Right atrium auricular region (tissue), 2 donors: Measurements from ENCODE around the gene CD300A. TPM values are rescaled to one million over a fixed set of nuclear protein-coding genes. Genes with fewer than 3 reads are reported as not detected.
"Not testable (repeated sequence)": the region's sequence is repeated elsewhere in the genome, so short reads cannot be mapped to it uniquely, and the experiment has no call there.

Experiments used
- DNase-seq: peaks from one replicate; pipeline ENCODE4 v3.0.0-alpha.2; 2019; ENCODE audit warnings: low spot score
- H3K27ac ChIP-seq, 2 donors: fragments of 200-600 bp; sonication (generic); 1 replicate in 1 of 2; 2 replicates in 1 of 2; pipeline ENCODE4 v1.5.1; 2016 to 2019
- H3K27me3 ChIP-seq, 2 donors: fragments of 200-600 bp; sonication (generic); one replicate each; pipeline versions ENCODE4 v1.5.1 to v1.6.0; 2017 to 2019
- H3K36me3 ChIP-seq: fragments of 200-600 bp; sonication (generic); one replicate; pipeline ENCODE4 v1.5.1; 2016
- H3K4me1 ChIP-seq, 2 donors: fragments of 200-600 bp; sonication (generic); one replicate each; pipeline versions ENCODE4 v1.5.1 to v1.6.0; 2017 to 2019
- H3K4me3 ChIP-seq, 2 donors: fragments of 200-600 bp; sonication (generic); 1 replicate in 1 of 2; 2 replicates in 1 of 2; pipeline ENCODE4 v1.5.1; 2017 to 2019; ENCODE audit warnings: mild to moderate bottlenecking in 1 of 2, moderate library complexity in 1 of 2
- H3K9me3 ChIP-seq, 2 donors: fragments of 200-600 bp; sonication (generic); one replicate each; pipeline ENCODE4 v1.5.1; 2019
- total RNA-seq, 2 donors: library from RNA; depleted of rRNA; stranded (reverse); fragments of >200 nt; gene quantifications; one replicate each; pipeline ENCODE4 v1.1.0, GENCODE V29; 2016
- TF ChIP-seq, protein P1 (sequence below), 2 donors: fragments of 200-600 bp; sonication (generic); IDR thresholded peaks; one replicate each; pipeline ENCODE4 v1.5.1; 2019; ENCODE audit warnings: antibody characterized with exemption in 2 of 2

Gene CD300A
- total RNA-seq, 2 donors from 2014 or later, result 2.0 to 7.8 TPM

DNA sequence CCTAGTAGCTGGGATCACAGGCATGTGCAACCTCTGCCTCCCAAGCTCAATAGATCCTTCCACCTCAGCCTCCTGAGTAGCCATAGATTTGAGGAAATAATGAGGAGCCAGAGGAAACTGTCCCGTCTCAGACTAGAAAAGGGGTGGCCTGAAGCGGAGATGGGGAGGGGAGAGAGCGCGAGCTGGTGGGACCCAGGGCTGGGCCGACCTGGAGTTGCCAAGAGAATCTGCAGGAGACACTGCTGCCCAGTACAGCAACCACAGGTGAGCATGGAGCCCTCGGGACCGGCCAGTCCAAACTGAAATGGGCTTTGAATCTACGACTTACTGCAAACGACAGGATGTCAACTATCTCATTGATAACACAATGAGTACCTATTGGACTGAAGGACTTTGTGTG, 24.3 kb downstream of the CD300A start:
- Histone ChIP-seq H3K4me1 (no peaks in the 10 kb centered on the region), H3K9me3 (no peaks in the 10 kb centered on the region), H3K4me3 (no peak overlapping the region), H3K27me3 (no peaks in the 10 kb centered on the region), H3K27ac (no peak overlapping the region), H3K36me3 (no peaks in the 10 kb centered on the region)
- TF ChIP-seq, protein P1, sequence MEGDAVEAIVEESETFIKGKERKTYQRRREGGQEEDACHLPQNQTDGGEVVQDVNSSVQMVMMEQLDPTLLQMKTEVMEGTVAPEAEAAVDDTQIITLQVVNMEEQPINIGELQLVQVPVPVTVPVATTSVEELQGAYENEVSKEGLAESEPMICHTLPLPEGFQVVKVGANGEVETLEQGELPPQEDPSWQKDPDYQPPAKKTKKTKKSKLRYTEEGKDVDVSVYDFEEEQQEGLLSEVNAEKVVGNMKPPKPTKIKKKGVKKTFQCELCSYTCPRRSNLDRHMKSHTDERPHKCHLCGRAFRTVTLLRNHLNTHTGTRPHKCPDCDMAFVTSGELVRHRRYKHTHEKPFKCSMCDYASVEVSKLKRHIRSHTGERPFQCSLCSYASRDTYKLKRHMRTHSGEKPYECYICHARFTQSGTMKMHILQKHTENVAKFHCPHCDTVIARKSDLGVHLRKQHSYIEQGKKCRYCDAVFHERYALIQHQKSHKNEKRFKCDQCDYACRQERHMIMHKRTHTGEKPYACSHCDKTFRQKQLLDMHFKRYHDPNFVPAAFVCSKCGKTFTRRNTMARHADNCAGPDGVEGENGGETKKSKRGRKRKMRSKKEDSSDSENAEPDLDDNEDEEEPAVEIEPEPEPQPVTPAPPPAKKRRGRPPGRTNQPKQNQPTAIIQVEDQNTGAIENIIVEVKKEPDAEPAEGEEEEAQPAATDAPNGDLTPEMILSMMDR (IDR thresholded peaks at IDR 0.05), result no peak
- DNase-seq, result no peak

DNA sequence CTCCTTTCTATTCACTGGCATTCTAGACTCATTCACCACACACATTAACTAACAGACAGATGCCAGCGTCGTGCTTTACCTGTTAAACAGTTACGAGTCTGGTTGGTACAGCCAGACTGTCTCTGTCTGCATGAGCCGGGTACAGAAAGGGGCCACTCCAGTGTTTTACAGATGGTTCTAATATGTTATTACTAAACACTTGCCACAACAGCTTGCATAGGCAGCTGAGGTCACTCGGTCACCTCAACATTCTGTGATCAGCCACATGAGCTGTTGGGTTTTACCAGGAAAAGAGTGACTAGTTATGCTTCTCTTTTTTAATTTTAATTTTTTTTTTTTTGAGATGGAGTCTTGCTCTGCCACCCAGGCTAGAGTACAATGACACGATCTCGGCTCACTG, 25.2 kb downstream of the CD300A start:
- H3K36me3 ChIP-seq, result no peaks in the 10 kb centered on the region
- no peak for DNase-seq
- H3K4me3 ChIP-seq, result no peak overlapping the region
- H3K4me1 ChIP-seq, result no peaks in the 10 kb centered on the region
- H3K27ac ChIP-seq, result no peak overlapping the region
- TF ChIP-seq, protein P1 (IDR thresholded peaks at IDR 0.05), result no peak
- H3K27me3 ChIP-seq, result no peaks in the 10 kb centered on the region
- no peaks in the 10 kb centered on the region for H3K9me3 ChIP-seq

DNA sequence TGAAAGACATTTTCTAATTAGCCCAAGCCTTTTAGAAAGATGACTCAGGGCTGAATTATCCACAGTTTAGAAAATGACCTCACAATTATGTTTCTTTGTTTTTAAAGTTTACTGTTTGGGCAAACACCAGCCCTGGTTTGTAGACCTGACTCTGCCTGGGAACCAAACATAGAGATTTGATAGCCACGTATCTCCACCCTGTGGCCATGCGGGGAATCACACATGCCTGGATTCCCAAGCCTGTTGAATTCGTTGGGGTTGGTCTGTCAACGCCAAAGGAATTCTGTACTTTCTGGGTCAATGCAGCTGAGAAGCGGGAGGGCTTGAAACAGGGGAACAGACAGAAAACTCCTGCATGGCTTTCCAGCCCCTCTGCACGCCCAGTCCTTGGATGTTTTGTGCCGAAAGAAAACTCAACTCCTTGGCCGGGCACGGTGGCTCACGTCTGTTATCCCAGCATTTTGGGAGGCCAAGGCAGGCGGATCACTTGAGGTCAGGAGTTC, 26.9 kb downstream of the CD300A start:
- TF ChIP-seq, protein P1 (IDR thresholded peaks at IDR 0.05), result peak; percentile 91 to 92
- no peak overlapping the region for H3K27ac ChIP-seq

DNA sequence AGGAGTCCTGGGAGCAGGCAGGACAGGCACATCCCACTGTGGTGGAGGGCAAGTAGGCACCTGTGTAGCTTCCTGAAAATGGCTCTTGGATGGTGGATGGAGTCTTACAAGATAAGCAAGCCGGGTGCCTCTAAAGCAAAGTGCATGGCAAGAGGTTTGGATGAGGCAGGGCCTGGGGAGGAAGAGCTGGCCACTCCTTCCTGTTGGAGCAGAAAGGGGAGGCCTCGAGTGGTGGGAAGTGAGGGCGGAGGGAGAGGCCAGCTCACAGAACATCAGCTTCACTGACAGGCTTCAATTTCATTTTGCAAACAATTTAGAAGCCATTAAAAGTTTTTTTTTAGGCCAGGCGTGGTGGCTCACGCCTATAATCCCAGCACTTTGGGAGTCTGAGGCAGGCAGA, 31.0 kb downstream of the CD300A start:
- no peak for DNase-seq
- H3K27ac ChIP-seq, result no peak overlapping the region

More for the DNA sequence above, 26.9 kb downstream of the CD300A start:
- Histone ChIP-seq H3K4me1 (no peaks in the 10 kb centered on the region), H3K36me3 (no peaks in the 10 kb centered on the region), H3K4me3 (no peak overlapping the region), H3K27me3 (no peaks in the 10 kb centered on the region), H3K9me3 (no peaks in the 10 kb centered on the region)
- DNase-seq, result no peak

DNA sequence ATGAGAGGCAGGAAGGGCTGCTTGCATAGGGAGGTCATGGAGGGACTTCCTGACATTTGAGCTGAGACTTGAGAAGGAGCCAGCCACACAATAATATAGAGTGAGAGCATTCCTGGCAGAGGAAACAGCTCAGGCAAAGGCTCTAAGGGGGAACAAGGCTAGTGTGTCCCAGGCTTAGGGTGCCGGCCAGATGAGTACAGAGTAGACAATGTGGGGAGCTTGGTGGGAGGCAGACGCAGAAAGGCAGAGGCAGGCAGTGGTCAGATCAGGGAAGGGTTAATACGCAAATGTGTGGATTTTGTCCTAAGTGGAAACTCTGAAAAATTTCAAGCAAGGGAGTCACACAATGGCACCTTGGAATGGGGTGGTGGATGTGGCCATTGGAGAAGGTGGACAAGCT, 33.6 kb downstream of the CD300A start:
- Histone ChIP-seq H3K4me1 (no peaks in the 10 kb centered on the region), H3K36me3 (no peaks in the 10 kb centered on the region), H3K4me3 (no peak overlapping the region), H3K9me3 (no peaks in the 10 kb centered on the region), H3K27ac (no peak overlapping the region), H3K27me3 (no peaks in the 10 kb centered on the region)
- no peak for DNase-seq
- TF ChIP-seq, protein P1 (IDR thresholded peaks at IDR 0.05), result no peak

More for the DNA sequence above, 31.0 kb downstream of the CD300A start:
- H3K4me1 ChIP-seq, result no peaks in the 10 kb centered on the region
- no peaks in the 10 kb centered on the region for H3K27me3 ChIP-seq
- TF ChIP-seq, protein P1 (IDR thresholded peaks at IDR 0.05), result no peak
- no peak overlapping the region for H3K4me3 ChIP-seq
- no peaks in the 10 kb centered on the region for H3K9me3 ChIP-seq
- H3K36me3 ChIP-seq, result no peaks in the 10 kb centered on the region

DNA sequence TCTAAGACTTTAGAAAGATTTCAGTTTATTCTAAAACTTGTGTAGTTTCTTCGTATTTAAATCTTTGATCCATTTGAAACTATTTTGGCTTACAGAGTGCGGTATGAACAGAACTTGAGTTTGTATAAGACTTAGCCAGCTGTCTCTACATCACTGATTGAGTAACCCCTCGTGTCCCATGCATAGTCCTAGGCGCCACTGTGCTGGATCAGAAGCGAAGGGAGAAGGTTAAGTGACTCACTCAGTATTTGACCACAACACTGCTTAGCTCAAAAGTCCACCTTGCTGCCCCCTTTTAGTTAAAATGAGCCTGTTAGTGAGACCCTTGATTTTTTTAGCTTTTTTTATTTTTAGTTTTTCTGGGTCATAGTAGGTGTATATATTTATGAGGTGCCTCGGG, 36.4 kb downstream of the CD300A start:
- Histone ChIP-seq H3K36me3 (no peaks in the 10 kb centered on the region), H3K27ac (no peak overlapping the region), H3K4me3 (no peak overlapping the region), H3K4me1 (no peaks in the 10 kb centered on the region), H3K9me3 (no peaks in the 10 kb centered on the region), H3K27me3 (no peaks in the 10 kb centered on the region)
- TF ChIP-seq, protein P1 (IDR thresholded peaks at IDR 0.05), result no peak
- DNase-seq, result no peak

DNA sequence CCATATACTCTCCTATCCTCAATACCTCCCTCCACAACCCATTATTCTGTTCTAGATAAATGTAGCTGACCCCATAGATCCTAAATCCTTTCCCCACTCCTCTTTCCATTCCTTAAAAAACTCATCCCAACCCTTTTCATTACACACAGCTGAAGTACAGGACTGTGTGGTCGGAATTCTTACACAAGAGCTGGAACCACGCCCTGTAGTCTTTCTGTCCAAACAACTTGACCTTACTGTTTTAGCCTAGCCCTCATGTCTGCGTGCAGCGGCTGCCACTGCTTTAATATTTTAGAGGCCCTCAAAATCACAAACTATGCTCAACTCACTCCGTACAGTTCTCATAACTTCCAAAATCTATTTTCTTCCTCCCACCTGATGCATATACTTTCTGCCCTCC, 37.5 kb downstream of the CD300A start:
- H3K27me3 ChIP-seq, H3K4me1 ChIP-seq, H3K27ac ChIP-seq, H3K9me3 ChIP-seq, H3K36me3 ChIP-seq, DNase-seq, H3K4me3 ChIP-seq: not testable (repeated sequence)
